GM21367 (cell line): Measurements from ENCODE around the gene TBX4.

Experiments
- ATAC-seq: cut with Tn5 transposase; IDR thresholded peaks from one replicate; pipeline ENCODE4 v1.9.1; 2021; ENCODE audit not compliant: unreplicated experiment

The TBX4 gene

GRCh38 chr17:61412860-61413660, 39.2 kb upstream of the TBX4 start:
- no peak for ATAC-seq

- ATAC-seq = no peak
Observed at GRCh38 chr17:61413661-61414126, 38.5 kb upstream of the TBX4 start.

GRCh38 chr17:61414141-61414935, 37.9 kb upstream of the TBX4 start:
- ATAC-seq = no peak

GRCh38 chr17:61414936-61415251, 37.3 kb upstream of the TBX4 start:
- ATAC-seq = no peak

- ATAC-seq = no peak
Observed at GRCh38 chr17:61415374-61416210, 36.6 kb upstream of the TBX4 start.

GRCh38 chr17:61416211-61416539, 36.0 kb upstream of the TBX4 start:
- ATAC-seq = no peak

GRCh38 chr17:61416540-61417363, 35.5 kb upstream of the TBX4 start:
- ATAC-seq = no peak

- no peak for ATAC-seq
Observed at GRCh38 chr17:61418449-61418848, 33.8 kb upstream of the TBX4 start.

GRCh38 chr17:61419496-61420046, 32.7 kb upstream of the TBX4 start:
- ATAC-seq = no peak

GRCh38 chr17:61420052-61420451, 32.2 kb upstream of the TBX4 start:
- ATAC-seq = no peak

GRCh38 chr17:61420745-61421398, 31.4 kb upstream of the TBX4 start:
- no peak for ATAC-seq

- ATAC-seq = no peak
Observed at GRCh38 chr17:61421460-61421859, 30.8 kb upstream of the TBX4 start.

GRCh38 chr17:61422116-61422799, 30.0 kb upstream of the TBX4 start:
- ATAC-seq = no peak

- no peak for ATAC-seq
Observed at GRCh38 chr17:61422869-61423268, 29.4 kb upstream of the TBX4 start.

GRCh38 chr17:61423967-61424649, 28.1 kb upstream of the TBX4 start:
- no peak for ATAC-seq

GRCh38 chr17:61425682-61426481, 26.3 kb upstream of the TBX4 start:
- ATAC-seq = no peak

- no peak for ATAC-seq
Observed at GRCh38 chr17:61426482-61427304, 25.5 kb upstream of the TBX4 start.
